Liver (tissue), 9 donors: Measurements from ENCODE around the gene MMEL1. TPM values are rescaled to one million over a fixed set of nuclear protein-coding genes. Genes with fewer than 3 reads are reported as not detected.

Source experiments
- DNase-seq: peaks from one replicate; pipeline ENCODE4 v3.0.0-alpha.2; 2017; ENCODE audit warnings: low spot score
- H3K27ac ChIP-seq, 2 donors: one replicate each; pipeline ENCODE4 v1.7.0; 2013; ENCODE audit warnings: inconsistent platforms in 2 of 2, low read length in 2 of 2, control low read depth in 1 of 2, low read depth in 1 of 2, mild to moderate bottlenecking in 1 of 2
- H3K27me3 ChIP-seq, 4 donors: one replicate each; pipeline versions ENCODE4 v1.6.1 to v1.7.0; 2013; ENCODE audit warnings: low read length in 3 of 4, inconsistent platforms in 1 of 4, mild to moderate bottlenecking in 1 of 4, moderate library complexity in 1 of 4; ENCODE audit not compliant: control insufficient read depth in 4 of 4, insufficient read depth in 4 of 4
- H3K36me3 ChIP-seq, 4 donors: one replicate each; pipeline versions ENCODE4 v1.6.1 to v1.7.0; 2013; ENCODE audit warnings: low read length in 3 of 4, mild to moderate bottlenecking in 3 of 4, low read depth in 1 of 4, moderate library complexity in 1 of 4; ENCODE audit not compliant: control insufficient read depth in 4 of 4, insufficient read depth in 3 of 4
- H3K4me1 ChIP-seq, 4 donors: one replicate each; pipeline versions ENCODE4 v1.6.1 to v1.7.0; 2013; ENCODE audit warnings: low read length in 3 of 4, mild to moderate bottlenecking in 3 of 4, moderate library complexity in 1 of 4; ENCODE audit not compliant: control insufficient read depth in 4 of 4, insufficient read depth in 4 of 4
- H3K4me3 ChIP-seq, 3 donors: one replicate each; pipeline versions ENCODE4 v1.6.1 to v1.7.0; 2013; ENCODE audit warnings: low read length in 3 of 3, control low read depth in 1 of 3, low read depth in 1 of 3, mild to moderate bottlenecking in 1 of 3
- H3K9ac ChIP-seq, 2 donors: one replicate each; pipeline ENCODE4 v1.7.0; 2013; ENCODE audit warnings: low read length in 2 of 2, mild to moderate bottlenecking in 2 of 2, moderate library complexity in 2 of 2, control low read depth in 1 of 2, low read depth in 1 of 2
- H3K9me3 ChIP-seq, 4 donors: one replicate each; pipeline versions ENCODE4 v1.6.1 to v1.7.0; 2013; ENCODE audit warnings: low read length in 3 of 4; ENCODE audit not compliant: control insufficient read depth in 4 of 4
- EGR1 ChIP-seq, 2 donors: IDR thresholded peaks; 2 replicates each; pipeline ENCODE4 v1.6.1; 2016 to 2018; ENCODE audit warnings: antibody characterized with exemption in 2 of 2, low read depth in 2 of 2
- FOXA1 ChIP-seq: IDR thresholded peaks from 2 replicates; pipeline ENCODE4 v1.6.1; 2016; ENCODE audit warnings: antibody characterized with exemption
- FOXA2 ChIP-seq: IDR thresholded peaks from 2 replicates; pipeline ENCODE4 v1.6.1; 2016; ENCODE audit warnings: antibody characterized with exemption
- GABPA ChIP-seq, 2 donors: IDR thresholded peaks in 1 of 2; conservative IDR thresholded peaks in 1 of 2; 2 replicates each; pipeline ENCODE4 v1.6.1; 2016; ENCODE audit warnings: antibody characterized with exemption in 2 of 2, mild to moderate bottlenecking in 1 of 2, moderate library complexity in 1 of 2
- HNF4A ChIP-seq, 2 donors: conservative IDR thresholded peaks; 2 replicates each; pipeline ENCODE4 v1.6.1; 2016; ENCODE audit warnings: antibody characterized with exemption in 2 of 2, mild to moderate bottlenecking in 2 of 2
- HNF4G ChIP-seq: IDR thresholded peaks from 2 replicates; pipeline ENCODE4 v1.6.1; 2016; ENCODE audit warnings: antibody characterized with exemption
- JUND ChIP-seq, 2 donors: IDR thresholded peaks; 2 replicates each; pipeline ENCODE4 v1.6.1; 2016; ENCODE audit warnings: antibody characterized with exemption in 2 of 2
- MAX ChIP-seq: IDR thresholded peaks from 2 replicates; pipeline ENCODE4 v1.6.1; 2016; ENCODE audit warnings: antibody characterized with exemption
- NR2F2 ChIP-seq: IDR thresholded peaks from 2 replicates; pipeline ENCODE4 v1.6.1; 2016; ENCODE audit warnings: antibody characterized with exemption
- RAD21 ChIP-seq, 2 donors: IDR thresholded peaks; 2 replicates each; pipeline ENCODE4 v1.6.1; 2016; ENCODE audit warnings: antibody characterized with exemption in 2 of 2, mild to moderate bottlenecking in 2 of 2
- SP1 ChIP-seq: IDR thresholded peaks from 2 replicates; pipeline ENCODE4 v1.6.1; 2018; ENCODE audit warnings: antibody characterized with exemption, mild to moderate bottlenecking
- TAF1 ChIP-seq: conservative IDR thresholded peaks from 2 replicates; pipeline ENCODE4 v1.6.1; 2016; ENCODE audit warnings: antibody characterized with exemption, mild to moderate bottlenecking
- WGBS: extraction: QIAGEN DNeasy Blood & Tissue Kit; methylation state at CpG from one replicate; pipeline ENCODE4 v1.1.7; 2013; 5-methylcytosine and 5-hydroxymethylcytosine counted together
- polyA plus RNA-seq, 2 donors: library from polyadenylated mRNA; stranded (reverse) in 1 of 2; unstranded in 1 of 2; fragments of 200-250 nt in 1 of 2; fragments of >200 nt in 1 of 2; fragmentation: Nextera tagmentation in 1 of 2; extraction: Ambion mirVana in 1 of 2; gene quantifications; one replicate each; pipeline versions ENCODE4 v1.2.1 to v1.2.3, GENCODE V29; 2013 to 2015
- total RNA-seq, 2 donors: library from RNA; depleted of rRNA; stranded (reverse); fragments of >200 nt; gene quantifications; one replicate each; pipeline ENCODE4 v1.2.3, GENCODE V29; 2014
- TF ChIP-seq, protein P1 (sequence below): IDR thresholded peaks from 2 replicates; pipeline ENCODE4 v1.6.1; 2016; ENCODE audit warnings: antibody characterized with exemption, mild to moderate bottlenecking
- TF ChIP-seq, protein P2 (sequence below): IDR thresholded peaks from 2 replicates; pipeline ENCODE4 v1.6.1; 2016; ENCODE audit warnings: antibody characterized with exemption
- TF ChIP-seq, protein P3 (sequence below): IDR thresholded peaks from 2 replicates; pipeline ENCODE4 v1.6.1; 2016; ENCODE audit warnings: antibody characterized with exemption
- TF ChIP-seq, protein P4 (sequence below): fragments of 150-350 bp; IDR thresholded peaks from 2 replicates; pipeline ENCODE4 v1.5.1; 2017; ENCODE audit warnings: improper control_type of control experiment, low read depth, low read length; ENCODE audit not compliant: missing input control
- donor health status: healthy.
- donor health status: healthy.
- donor health status: healthy.
- donor health status: healthy.
- donor health status: healthy.

Gene MMEL1
- total and polyA plus RNA-seq, 4 donors, result under 0.01 to 0.42 TPM; not detected in 2

DNA sequence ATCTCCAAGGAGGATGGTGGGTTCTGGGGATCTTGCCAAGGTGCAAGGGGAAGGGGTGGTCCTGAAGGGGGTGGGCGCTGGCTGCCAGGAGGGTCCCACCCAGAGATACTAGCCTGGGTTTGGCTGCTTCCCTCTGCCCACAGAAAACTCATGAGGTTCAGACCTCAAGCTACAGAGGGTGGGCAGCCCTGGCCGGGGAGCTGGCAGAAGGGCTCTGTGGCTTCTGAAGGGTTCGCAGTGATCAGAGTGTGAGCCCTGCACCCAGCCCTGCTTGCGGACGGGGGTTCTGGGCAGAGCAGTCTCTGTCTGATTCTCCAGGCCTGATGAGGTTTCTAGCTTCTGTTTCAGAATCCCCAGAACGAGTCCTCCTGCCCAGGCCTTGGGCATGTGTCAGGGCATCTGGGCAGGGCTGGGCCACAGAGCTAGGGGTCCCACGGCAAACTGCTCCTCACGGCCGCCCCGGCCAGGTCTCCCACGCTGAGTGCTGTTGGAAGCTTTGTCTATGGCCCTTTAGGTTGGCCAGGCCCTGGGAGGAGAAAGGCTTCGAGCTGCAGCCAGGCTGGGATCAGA, 635 bp upstream of the MMEL1 start (continued):
- TF ChIP-seq, protein P1, sequence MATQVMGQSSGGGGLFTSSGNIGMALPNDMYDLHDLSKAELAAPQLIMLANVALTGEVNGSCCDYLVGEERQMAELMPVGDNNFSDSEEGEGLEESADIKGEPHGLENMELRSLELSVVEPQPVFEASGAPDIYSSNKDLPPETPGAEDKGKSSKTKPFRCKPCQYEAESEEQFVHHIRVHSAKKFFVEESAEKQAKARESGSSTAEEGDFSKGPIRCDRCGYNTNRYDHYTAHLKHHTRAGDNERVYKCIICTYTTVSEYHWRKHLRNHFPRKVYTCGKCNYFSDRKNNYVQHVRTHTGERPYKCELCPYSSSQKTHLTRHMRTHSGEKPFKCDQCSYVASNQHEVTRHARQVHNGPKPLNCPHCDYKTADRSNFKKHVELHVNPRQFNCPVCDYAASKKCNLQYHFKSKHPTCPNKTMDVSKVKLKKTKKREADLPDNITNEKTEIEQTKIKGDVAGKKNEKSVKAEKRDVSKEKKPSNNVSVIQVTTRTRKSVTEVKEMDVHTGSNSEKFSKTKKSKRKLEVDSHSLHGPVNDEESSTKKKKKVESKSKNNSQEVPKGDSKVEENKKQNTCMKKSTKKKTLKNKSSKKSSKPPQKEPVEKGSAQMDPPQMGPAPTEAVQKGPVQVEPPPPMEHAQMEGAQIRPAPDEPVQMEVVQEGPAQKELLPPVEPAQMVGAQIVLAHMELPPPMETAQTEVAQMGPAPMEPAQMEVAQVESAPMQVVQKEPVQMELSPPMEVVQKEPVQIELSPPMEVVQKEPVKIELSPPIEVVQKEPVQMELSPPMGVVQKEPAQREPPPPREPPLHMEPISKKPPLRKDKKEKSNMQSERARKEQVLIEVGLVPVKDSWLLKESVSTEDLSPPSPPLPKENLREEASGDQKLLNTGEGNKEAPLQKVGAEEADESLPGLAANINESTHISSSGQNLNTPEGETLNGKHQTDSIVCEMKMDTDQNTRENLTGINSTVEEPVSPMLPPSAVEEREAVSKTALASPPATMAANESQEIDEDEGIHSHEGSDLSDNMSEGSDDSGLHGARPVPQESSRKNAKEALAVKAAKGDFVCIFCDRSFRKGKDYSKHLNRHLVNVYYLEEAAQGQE, result no peak

- Histone ChIP-seq H3K36me3 (no peaks in the 10 kb centered on the region), H3K9ac (no peak overlapping the region), H3K27ac (no peak overlapping the region), H3K4me1 (no peaks in the 10 kb centered on the region), H3K9me3 (peaks cover 0 to 7% (median 5%) of the 10 kb centered on the region in 4 donors), H3K4me3 (no peak overlapping the region), H3K27me3 (peaks cover 0 to 7% (median 3%) of the 10 kb centered on the region in 4 donors)
- no peak for TF ChIP-seq HNF4G
- TF ChIP-seq, protein P2, sequence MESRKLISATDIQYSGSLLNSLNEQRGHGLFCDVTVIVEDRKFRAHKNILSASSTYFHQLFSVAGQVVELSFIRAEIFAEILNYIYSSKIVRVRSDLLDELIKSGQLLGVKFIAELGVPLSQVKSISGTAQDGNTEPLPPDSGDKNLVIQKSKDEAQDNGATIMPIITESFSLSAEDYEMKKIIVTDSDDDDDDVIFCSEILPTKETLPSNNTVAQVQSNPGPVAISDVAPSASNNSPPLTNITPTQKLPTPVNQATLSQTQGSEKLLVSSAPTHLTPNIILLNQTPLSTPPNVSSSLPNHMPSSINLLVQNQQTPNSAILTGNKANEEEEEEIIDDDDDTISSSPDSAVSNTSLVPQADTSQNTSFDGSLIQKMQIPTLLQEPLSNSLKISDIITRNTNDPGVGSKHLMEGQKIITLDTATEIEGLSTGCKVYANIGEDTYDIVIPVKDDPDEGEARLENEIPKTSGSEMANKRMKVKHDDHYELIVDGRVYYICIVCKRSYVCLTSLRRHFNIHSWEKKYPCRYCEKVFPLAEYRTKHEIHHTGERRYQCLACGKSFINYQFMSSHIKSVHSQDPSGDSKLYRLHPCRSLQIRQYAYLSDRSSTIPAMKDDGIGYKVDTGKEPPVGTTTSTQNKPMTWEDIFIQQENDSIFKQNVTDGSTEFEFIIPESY, result no peak
- TF ChIP-seq, protein P3, sequence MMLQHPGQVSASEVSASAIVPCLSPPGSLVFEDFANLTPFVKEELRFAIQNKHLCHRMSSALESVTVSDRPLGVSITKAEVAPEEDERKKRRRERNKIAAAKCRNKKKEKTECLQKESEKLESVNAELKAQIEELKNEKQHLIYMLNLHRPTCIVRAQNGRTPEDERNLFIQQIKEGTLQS, result no peak
- DNase-seq, result no peak
- 72% methylated on average over 8 of the region's 8 CpGs for WGBS
Measured at GRCh38 chr1:2632051-2632430, 775 bp downstream of the MMEL1 start.

DNA sequence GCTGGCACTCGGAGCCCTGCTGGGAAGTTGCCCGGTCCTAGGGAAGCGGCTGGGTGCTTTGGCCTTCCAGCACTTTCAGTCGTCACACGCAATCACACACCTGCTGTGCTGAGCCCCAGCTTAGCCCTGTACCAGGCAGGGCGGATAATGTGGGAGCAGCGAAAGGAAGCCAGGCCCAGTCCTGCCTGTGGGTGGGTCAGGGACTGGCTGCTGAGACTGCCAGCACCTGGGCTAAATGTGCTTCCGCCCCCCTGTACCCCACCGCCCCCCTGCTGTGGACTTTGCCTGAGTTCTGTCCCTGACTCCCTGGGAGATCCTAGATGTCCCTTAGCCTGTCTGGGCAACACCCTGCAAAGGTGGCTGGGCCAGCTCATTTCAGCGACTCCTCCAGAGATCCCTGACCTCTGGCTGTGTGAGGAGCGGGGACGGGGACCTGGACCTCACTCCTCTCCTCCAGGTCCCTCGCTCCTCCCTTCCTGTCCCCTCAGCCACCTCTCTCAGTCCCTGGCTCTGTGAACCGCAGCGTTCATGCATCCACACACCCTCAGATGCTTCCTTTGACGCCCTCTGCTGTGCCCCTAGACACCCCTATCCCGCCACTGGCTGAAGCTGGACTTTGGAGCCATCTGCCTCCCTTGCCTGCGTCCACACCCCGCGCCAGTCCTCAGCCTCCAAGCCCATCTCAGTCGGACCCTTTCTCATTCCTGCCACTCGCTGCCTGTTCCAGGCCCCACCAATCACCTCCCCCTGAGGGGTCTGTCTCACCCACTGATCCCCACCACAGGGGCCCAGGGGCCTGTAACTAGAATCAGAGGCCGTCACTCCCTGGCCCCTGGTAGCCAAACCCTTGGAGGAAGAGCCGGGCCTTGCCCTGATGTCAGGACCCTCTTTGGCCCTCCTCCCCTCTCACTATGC, 1.4 kb downstream of the MMEL1 start:
- Histone ChIP-seq H3K9me3 (peaks cover 0 to under 1% (median 0%) of the 10 kb centered on the region in 4 donors), H3K9ac (no peak overlapping the region), H3K4me1 (no peaks in the 10 kb centered on the region), H3K4me3 (no peak overlapping the region), H3K27ac (no peak overlapping the region), H3K36me3 (no peaks in the 10 kb centered on the region), H3K27me3 (peaks cover 0 to 7% (median 3%) of the 10 kb centered on the region in 4 donors)
- WGBS, result 58% methylated on average over 24 of the region's 24 CpGs
- DNase-seq, result no peak
- TF ChIP-seq RAD21 (IDR thresholded peaks at IDR 0.05) (no peak), GABPA (IDR thresholded peaks at IDR 0.05 in 1 of 2, conservative IDR thresholded peaks at IDR 0.05 in 1 of 2) (no peak), HNF4A (conservative IDR thresholded peaks at IDR 0.05) (no peak), SP1 (no peak), EGR1 (IDR thresholded peaks at IDR 0.05; ENCODE audit: low read depth in 2 of 2) (no peak), FOXA2 (no peak), JUND (IDR thresholded peaks at IDR 0.05) (no peak), NR2F2 (no peak), MAX (no peak), HNF4G (no peak), TAF1 (no peak), FOXA1 (no peak)
- TF ChIP-seq, protein P4, sequence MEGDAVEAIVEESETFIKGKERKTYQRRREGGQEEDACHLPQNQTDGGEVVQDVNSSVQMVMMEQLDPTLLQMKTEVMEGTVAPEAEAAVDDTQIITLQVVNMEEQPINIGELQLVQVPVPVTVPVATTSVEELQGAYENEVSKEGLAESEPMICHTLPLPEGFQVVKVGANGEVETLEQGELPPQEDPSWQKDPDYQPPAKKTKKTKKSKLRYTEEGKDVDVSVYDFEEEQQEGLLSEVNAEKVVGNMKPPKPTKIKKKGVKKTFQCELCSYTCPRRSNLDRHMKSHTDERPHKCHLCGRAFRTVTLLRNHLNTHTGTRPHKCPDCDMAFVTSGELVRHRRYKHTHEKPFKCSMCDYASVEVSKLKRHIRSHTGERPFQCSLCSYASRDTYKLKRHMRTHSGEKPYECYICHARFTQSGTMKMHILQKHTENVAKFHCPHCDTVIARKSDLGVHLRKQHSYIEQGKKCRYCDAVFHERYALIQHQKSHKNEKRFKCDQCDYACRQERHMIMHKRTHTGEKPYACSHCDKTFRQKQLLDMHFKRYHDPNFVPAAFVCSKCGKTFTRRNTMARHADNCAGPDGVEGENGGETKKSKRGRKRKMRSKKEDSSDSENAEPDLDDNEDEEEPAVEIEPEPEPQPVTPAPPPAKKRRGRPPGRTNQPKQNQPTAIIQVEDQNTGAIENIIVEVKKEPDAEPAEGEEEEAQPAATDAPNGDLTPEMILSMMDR, result no peak
- TF ChIP-seq, protein P3, result no peak
- TF ChIP-seq, protein P1, result no peak
